NB4 (cell line): ENCODE data around the gene MAGI2.
"Not testable (repeated sequence)": the region's sequence is repeated elsewhere in the genome, so short reads cannot be mapped to it uniquely, and the experiment has no call there.

Source experiments
- DNase-seq: peaks from one replicate; pipeline ENCODE4 v3.0.0; 2010; ENCODE audit warnings: low read depth
- H3K4me3 ChIP-seq: one replicate; pipeline ENCODE4 v1.5.1; 2011; ENCODE audit warnings: mild to moderate bottlenecking, low read depth, low read length, moderate library complexity
- CTCF ChIP-seq: IDR thresholded peaks from one replicate; pipeline ENCODE4 v1.5.1; 2012; ENCODE audit warnings: low read depth, low read length
- MAX ChIP-seq: IDR thresholded peaks from 2 replicates; pipeline ENCODE4 v1.6.1; 2011; ENCODE audit warnings: low read depth, low read length
- MYC ChIP-seq: IDR thresholded peaks from 2 replicates; pipeline ENCODE4 v1.6.1; 2011; ENCODE audit warnings: low read depth, low read length
- POLR2A ChIP-seq: IDR thresholded peaks from 2 replicates; pipeline ENCODE4 v1.6.1; 2011; ENCODE audit warnings: mild to moderate bottlenecking; ENCODE audit not compliant: insufficient read length; ENCODE audit errors: extremely low read depth

MAGI2 gene

DNA sequence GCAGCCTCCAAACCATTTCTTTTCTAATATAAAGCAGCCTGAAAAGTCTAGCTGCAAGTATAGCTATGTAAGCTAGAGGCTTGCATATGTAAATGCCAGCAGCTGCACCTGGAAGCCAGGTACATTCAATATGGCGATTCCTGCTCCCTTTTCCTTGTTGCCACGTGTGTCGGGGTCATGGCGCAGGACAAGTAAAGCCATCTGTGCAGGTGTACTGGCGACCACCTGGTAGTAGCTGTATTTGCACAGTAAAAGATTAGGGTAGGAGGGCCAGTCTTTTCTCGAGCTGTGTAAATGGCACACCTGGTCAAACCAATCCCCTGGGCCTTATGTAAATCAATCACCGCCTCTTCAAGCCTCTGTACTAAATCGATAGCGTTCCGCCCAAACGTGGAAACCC lies 484.5 kb downstream of the MAGI2 start:
- no peak for TF ChIP-seq CTCF
- TF ChIP-seq POLR2A, result no peak
- TF ChIP-seq MYC, result no peak
- TF ChIP-seq MAX, result no peak
- H3K4me3 ChIP-seq, result no peak overlapping the region
- DNase-seq, result no peak

DNA sequence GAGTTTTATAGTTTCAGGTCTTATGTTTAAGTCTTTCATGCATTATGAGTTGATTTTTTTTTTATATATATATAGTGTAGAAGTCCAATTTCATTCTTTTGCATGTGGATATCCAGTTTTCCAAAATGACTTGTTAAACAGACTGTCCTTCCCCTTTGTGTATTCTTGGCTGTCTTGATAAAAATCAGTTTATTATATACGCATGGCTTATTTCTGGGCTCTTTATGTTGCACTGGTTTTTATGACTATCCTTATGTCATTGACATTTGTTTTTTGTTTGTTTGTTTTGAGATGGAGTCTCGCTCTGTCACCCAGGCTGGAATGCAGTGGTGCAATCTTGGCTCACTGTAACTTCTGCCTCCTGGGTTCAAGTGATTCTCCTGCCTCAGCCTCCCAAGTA lies 485.9 kb downstream of the MAGI2 start:
- DNase-seq, H3K4me3 ChIP-seq: not testable (repeated sequence)

GRCh38 chr7:78967046-78967445 lies 486.4 kb downstream of the MAGI2 start:
- H3K4me3 ChIP-seq, result no peak overlapping the region
- TF ChIP-seq MAX (no peak), MYC (no peak)
- no peak for DNase-seq

DNA sequence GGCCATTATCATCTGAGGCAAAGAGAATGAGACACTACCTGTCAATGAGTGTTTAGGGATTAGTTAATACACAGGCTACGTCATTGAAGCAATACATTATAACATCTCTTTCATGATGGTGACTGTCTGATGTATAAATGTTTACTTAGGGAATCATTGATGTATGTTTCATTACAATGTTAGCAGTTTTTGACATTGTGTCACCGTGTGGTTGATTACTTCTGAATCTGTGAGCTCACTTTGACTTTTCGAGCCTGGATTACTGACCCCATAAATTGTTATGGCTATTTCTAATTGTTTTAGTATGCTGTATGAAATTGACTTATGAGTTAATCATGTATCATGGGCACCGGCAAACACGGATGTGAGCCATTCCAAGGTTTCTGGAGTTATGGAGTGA lies 494.0 kb downstream of the MAGI2 start:
- H3K4me3 ChIP-seq, result no peak overlapping the region
- TF ChIP-seq CTCF (no peak), MAX (no peak), POLR2A (no peak), MYC (no peak)
- no peak for DNase-seq

DNA sequence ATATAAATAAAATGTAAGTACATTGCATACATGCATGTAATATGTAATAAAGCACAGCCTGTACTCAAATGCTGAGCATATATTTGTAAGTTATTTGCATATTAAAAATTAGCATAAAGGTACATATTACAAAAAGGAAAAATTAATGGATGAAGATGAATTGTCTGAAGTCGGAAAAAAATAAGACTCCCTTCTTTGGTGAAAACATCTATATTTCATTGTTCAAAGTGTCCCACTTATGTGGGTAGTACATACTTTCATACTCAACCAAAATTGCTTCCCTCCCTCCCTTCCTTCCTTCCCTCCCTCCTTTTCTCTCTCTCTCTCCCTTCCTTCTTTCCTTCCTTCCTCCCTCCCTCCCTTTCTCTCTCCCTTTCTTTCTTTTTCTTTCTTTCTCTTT lies 498.1 kb downstream of the MAGI2 start:
- H3K4me3 ChIP-seq, result no peak overlapping the region
- no peak for DNase-seq
- TF ChIP-seq POLR2A, result no peak

- no peak for DNase-seq
- TF ChIP-seq CTCF, result no peak
- no peak for TF ChIP-seq MYC
- TF ChIP-seq POLR2A, result no peak
- TF ChIP-seq MAX, result no peak
- H3K4me3 ChIP-seq, result no peak overlapping the region
Observed at GRCh38 chr7:78953726-78954363, 499.6 kb downstream of the MAGI2 start.

DNA sequence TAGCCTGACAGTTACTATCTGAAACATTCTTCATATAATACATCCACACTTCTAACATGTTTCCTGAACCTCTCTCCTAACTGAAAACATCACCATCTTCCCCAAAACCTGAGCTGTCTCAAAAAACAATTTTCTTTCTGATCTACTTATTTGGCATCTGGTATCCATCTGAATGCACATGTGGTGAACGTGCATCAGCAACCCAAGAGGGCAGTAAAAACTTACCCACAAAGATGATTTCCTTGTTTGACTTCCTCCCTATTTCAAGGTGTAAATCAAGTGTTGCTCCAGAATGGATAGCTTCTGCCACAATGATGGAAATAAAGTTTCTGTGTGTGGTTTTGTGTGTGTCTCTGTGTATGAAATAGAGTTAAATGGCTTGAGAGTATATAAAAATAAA lies 500.4 kb downstream of the MAGI2 start:
- DNase-seq, result no peak
- TF ChIP-seq POLR2A (no peak), CTCF (no peak), MYC (no peak), MAX (no peak)
- H3K4me3 ChIP-seq, result no peak overlapping the region
